GM13976 (cell line): ENCODE measurements around the gene FGFBP1.

Source experiments
- DNase-seq: peaks from one replicate; pipeline ENCODE4 v3.0.0; 2012; ENCODE audit warnings: low spot score
- in situ Hi-C: fragments of 300-500 bp; cut with MboI; formaldehyde crosslinking; loops from one replicate; pipeline ENCODE4 v1.12.0; 2022; ENCODE audit warnings: low sequenced_read_pairs, mixed read lengths, inconsistent platforms; ENCODE audit not compliant: unreplicated experiment
- TF ChIP-seq, protein P1 (sequence below): IDR thresholded peaks from 2 replicates; pipeline ENCODE4 v1.5.1; 2012; ENCODE audit warnings: borderline replicate concordance, mild to moderate bottlenecking; ENCODE audit not compliant: insufficient read depth; ENCODE audit errors: extremely low read depth, missing control alignments, control extremely low read depth

FGFBP1 gene

DNA sequence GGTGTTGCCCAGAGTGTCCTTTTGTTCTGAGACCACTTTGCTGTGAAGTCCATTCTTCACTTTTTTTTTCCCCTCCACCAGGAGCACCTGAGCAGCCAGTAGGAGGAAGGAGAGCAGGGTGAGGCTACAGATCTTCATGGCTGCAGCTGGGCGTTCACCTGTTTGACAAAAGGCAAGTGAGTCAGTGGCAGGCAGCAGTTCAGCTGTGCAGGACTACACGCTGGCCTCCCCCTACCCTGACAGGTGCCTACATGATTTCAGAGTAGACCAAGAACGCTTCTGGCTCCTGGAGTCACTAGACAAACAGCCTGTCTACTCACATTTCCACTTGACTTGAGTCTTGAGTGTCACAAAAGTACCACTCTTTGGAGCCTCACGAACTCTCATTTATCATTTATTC is 2.0 kb downstream of the FGFBP1 start:
- TF ChIP-seq, protein P1, sequence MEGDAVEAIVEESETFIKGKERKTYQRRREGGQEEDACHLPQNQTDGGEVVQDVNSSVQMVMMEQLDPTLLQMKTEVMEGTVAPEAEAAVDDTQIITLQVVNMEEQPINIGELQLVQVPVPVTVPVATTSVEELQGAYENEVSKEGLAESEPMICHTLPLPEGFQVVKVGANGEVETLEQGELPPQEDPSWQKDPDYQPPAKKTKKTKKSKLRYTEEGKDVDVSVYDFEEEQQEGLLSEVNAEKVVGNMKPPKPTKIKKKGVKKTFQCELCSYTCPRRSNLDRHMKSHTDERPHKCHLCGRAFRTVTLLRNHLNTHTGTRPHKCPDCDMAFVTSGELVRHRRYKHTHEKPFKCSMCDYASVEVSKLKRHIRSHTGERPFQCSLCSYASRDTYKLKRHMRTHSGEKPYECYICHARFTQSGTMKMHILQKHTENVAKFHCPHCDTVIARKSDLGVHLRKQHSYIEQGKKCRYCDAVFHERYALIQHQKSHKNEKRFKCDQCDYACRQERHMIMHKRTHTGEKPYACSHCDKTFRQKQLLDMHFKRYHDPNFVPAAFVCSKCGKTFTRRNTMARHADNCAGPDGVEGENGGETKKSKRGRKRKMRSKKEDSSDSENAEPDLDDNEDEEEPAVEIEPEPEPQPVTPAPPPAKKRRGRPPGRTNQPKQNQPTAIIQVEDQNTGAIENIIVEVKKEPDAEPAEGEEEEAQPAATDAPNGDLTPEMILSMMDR, result no peak

DNA sequence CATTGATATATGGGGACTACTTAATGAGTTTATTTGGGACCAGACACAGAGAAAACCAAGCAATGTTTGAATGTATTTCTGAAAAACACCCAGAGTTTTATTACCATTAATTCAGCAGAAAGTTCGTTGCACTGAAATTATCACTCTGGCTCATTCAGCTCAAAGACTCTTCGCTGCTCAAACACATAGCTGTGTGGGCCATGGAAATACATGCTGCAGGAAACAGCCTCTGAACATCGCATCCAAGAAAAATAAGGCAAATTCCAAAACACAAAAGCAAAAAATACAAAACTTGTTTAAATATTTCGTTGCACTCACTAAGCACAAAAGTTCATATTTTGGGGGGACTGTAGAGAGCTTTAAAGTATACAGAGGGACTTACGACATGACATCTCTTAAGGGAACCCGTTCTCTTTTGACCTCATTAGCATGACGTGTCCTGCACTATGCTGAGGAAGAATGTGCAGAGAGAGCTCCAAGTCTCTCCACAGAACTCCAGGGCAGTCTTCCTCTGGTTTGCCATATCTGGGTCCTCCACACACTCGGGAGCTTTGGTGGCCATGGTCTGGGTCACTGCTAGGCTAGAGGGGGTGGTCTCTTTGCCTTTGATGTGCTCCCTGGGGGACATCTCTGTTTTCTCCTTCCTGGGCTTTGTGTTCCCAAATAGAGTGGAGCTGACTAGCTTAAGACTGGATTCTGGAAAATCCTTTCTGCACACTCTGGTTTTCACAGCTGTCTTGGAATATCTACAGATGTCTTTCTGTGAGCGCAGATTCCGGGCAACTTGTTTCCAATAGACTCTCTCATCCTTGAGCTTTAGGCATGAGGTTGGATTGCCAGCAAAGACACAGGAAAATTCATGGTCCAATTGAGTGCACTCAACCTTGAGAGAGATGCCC is 2.8 kb downstream of the FGFBP1 start:
- TF ChIP-seq, protein P1, result no peak
- in situ Hi-C loops, result no loop called here
- DNase-seq, result no peak

More for the DNA sequence above, 2.0 kb downstream of the FGFBP1 start:
- in situ Hi-C loops, result no loop called here
- no peak for DNase-seq

DNA sequence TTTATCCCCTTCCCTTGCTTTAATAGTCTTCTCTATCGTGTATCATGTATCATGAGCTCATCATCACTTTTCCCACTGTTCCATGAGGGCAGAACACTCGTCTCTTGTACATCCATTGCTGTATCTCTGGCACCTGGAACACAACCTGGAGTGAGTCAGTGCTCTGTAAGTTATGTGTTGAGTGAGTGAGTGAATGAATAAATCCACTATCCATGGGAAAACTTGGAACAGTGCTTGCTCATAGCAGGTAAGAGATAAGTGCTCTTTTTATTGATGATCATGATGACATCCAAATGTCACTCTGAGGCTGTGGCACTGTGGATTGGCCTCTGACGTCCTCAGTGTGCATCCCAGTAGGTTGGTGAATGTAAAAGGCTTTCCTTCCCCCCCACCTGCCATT is 4.3 kb downstream of the FGFBP1 start:
- in situ Hi-C loops, result no loop called here
- TF ChIP-seq, protein P1, result no peak
- DNase-seq, result no peak

DNA sequence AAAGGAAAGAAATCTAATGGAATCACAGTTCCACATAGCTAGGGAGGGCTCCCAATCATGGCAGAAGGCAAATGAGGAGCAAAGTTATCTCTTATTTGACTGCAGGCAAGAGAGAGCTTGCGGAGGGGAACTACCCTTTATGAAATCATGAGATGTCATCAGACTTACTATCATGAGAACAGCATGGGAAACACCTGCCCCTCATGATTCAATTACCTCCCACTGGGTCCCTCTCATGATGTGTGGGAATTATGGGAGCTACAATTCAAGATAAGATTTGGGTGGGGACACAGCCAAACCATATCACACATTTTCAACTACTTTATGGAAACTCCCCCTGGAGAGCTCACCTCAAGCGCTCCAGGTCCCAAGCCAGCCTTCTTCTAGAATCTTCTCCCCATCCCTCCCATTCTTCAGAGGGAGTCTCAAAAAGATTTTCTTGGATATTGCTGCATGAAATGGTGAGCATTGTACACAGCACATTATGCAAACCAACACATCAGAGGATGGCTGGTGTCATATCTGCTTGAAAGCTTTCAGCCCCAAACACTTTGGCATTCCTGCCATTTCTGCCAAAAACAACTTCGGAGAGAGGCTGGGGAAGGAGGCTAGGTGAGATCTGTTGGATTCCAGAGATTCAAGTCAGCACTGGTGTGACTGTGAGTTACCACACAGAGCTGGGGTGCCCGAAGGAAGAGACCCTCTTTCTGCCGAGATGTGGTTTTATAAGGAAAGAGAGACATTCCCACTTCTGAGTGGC is 6.9 kb downstream of the FGFBP1 start:
- TF ChIP-seq, protein P1, result no peak
- no peak for DNase-seq
- in situ Hi-C loops, result no loop called here

DNA sequence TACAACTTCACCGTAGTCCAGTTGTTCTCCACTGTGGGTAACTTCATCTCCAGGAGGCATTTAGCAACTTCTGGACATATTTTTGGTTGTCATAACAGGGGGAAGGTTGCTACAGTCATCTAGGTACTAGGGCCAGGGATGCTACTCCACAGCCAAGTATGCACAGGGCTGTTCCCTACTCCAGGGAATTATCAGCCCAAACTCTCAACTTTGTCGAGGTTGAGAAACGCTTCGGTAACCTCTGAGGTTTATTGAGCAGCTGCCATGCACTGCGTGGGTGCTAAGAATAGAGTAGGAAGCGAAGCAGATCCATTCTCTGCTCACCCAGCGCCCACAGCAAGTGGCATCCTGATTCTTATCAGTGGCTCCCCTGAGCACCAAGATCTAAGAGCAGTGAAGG is 8.2 kb downstream of the FGFBP1 start:
- no peak for DNase-seq
- TF ChIP-seq, protein P1, result no peak
- in situ Hi-C loops, result no loop called here

DNA sequence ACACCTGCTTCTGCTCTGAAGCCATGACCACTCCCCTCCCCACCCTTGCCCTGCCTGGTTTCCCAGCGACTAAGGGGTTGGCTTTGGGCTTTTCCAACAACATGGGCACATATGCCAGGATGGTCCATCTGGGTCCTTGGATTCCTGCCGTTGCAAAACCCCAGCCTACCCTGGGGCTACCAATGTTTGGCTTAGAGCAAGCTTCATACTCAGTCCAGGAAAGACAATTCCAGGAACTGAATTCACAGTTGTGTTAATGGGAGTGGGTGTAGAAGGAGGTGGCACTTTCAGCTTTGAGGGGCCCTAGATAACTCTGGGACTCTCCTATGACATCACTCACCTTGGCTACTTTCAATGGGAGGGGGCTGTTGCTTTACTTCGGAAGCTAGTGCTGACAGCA is 9.0 kb downstream of the FGFBP1 start:
- in situ Hi-C loops, result no loop called here
- no peak for DNase-seq
- TF ChIP-seq, protein P1, result no peak
